Activated CD4-positive, alpha-beta T cell treated with anti-CD3 and anti-CD28 coated beads for 1 hour (primary cell): ENCODE results near the gene NUBP1.
"Not testable (repeated sequence)": the region's sequence is repeated elsewhere in the genome, so short reads cannot be mapped to it uniquely, and the experiment has no call there.

Experiments
- DNase-seq: peaks from one replicate; pipeline ENCODE4 v3.0.0-alpha.2; 2020

NUBP1 gene

GRCh38 chr16:10752843-10753523 lies 9.3 kb downstream of the NUBP1 start:
- no peak for DNase-seq

GRCh38 chr16:10753670-10754069 lies 10.0 kb downstream of the NUBP1 start:
- no peak for DNase-seq

- DNase-seq: no peak
These were observed 11.3 kb downstream of the NUBP1 start for GRCh38 chr16:10754941-10755340.

DNA sequence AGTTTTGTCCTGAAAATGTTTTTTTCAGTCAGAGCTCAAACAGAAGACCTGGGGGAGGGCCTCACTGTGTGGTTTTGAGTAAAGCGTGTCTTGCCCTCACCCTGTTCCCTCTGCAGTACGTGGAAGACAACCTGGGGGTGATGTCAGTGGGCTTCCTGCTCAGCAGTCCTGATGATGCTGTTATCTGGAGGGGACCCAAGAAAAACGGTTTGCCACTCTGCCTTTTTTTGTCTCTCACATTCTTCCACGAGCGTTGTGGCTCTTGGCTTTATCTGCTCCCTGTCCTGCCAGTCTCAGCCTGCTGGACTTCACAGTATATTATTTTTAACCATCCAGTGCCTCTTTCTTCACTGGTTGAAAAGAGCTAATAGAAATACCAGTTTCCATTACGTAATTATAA lies 12.9 kb downstream of the NUBP1 start:
- no peak for DNase-seq

DNA sequence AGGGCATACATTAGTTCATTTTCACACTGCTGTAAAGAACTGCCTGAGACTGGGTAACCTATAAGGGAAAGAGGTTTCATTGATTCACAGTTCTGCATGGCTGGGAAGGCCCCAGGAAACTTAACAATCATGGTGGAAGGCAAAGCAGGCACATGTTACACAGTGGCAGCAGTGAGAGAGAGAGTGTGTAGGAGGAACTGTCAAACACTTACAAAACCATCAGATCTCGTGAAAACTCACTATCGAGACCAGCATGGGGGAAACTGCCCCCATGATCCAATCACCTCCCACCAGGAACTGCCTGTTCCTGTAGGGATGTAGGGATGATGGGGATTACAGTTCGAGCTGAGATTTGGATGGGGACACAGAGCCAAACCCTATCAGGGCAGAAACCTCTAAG lies 17.2 kb downstream of the NUBP1 start:
- no peak for DNase-seq

DNA sequence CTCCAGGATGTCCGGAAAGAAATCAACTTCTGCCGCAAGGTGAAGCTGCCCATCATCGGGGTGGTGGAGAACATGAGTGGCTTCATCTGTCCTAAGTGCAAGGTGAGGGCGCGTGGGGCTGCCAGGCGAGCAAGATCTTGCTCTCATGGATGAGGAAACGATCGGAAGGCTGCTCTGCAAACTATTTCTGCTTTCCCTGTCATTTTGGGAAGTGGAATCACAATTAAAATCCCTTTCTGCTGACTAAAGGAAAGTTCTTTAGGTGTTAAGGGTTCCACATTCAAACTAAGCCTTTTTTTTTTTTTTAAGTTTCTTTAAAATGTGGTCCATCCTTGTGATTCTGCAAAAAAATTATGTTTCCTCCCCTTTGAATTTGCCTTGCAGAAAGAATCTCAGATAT lies 17.7 kb downstream of the NUBP1 start:
- no peak for DNase-seq

DNA sequence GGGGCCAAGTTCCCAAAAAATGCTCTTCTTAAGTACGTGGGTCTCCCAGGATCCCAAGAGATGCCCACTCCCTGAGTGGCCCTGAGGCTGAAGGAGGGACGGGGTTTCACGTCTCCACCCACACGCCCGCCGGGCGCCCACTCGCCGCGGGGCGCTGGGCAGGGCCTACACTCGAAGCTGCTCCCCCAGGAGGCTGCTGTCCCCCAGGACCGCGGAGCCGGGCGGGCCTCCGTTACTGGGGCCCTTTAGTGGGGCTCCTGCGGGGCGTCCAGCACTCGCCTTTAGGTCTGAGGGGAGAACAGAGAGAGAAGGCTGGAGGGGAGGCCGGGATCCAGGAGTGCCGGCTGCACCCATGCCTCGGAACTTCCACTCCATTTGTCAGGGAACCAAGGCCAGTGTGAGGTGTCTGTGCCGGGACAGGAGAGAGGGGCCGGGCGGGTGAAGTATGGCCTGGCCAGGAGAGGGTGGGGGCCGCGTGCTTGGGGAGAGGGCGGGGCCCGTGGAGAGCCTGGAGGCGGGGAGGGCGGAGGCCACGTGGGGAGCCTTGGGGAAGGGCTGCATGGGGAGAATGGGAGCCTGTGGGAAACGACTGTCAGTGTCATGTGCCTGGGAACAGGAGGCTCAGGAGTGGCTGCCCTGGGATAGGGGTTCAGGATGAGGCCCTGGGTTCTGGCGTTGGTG lies 18.8 kb downstream of the NUBP1 start:
- no peak for DNase-seq

GRCh38 chr16:10763456-10763855 lies 19.8 kb downstream of the NUBP1 start:
- DNase-seq: no peak

- no peak for DNase-seq
These were observed 22.1 kb downstream of the NUBP1 start for GRCh38 chr16:10765772-10766171.

GRCh38 chr16:10767127-10767526 lies 23.5 kb downstream of the NUBP1 start:
- no peak for DNase-seq

DNA sequence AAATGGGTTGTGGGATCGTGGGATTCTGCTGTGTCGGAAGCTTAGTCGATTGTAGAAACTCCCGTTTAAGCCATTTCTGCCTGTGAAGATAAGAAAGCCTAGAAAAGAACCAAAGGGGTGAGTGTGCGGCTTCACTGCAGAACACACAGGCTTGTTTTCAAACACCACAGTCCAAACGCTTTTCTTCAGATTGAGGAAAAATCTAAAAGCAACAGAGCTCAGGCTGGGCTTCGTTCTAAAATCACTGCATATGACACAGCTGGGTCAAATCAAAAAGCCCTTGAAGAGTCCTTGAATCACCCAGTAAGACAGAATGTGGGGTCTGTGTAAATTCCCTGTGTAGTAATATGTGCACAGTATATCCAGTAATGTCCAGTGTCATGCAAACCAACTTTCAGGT lies 25.7 kb downstream of the NUBP1 start:
- no peak for DNase-seq

DNA sequence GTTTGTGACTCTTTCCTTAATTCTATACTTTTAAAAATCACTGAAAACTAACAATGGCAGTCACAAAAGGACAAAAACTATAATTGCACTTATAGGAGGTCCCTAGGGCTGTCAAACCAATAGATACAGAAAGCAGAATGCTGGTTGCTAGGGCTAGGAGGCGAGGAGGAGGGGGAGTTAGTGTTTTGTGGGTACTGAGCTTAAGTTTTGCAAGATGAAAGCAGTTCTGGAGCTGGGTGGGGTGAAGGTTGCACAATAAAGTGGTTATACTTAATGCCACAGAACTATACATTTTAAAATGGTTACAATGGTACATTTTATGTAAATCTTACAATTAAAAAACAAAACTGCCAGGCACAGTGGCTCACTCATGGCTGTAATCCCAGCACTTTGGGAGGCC lies 27.3 kb downstream of the NUBP1 start:
- DNase-seq: no peak

- no peak for DNase-seq
These were observed 32.6 kb downstream of the NUBP1 start for GRCh38 chr16:10776280-10776679.

DNA sequence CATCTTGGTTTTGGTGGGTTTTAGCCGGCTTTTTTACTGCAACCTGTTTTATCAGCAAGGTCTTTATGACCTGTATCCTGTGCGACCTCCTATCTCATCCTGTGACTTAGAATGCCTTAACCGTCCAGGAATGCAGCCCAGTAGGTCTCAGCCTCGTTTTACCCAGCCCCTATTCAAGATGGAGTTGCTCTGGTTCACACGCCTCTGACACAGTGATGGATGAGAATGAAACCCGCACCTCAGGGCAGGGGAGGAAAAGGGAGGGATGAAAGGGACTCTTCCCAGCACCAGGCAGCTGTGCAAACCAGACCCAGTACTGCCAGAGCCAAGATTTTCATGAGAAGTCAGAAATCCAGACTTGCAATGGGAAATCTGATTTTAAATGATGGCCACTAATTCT lies 33.3 kb downstream of the NUBP1 start:
- not testable (repeated sequence) for DNase-seq

DNA sequence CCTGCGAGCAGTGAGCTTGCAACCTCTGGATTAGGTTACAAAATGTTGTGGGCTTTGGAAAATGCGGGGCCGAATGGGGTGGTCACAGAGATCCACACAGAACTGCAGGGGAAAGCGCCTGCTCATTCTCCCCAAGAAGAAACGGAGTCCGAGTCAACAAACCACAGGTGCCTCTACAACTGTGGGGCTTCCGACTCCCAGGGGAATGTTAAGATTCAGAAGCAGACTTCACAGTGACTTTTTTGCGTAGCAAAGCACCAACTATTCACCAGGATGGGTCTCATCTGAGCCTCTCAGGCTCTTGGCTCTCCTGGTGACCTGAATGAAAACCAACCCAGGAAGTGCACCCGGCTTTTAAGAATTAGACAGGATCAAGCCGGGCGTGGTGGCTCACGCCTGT lies 33.7 kb downstream of the NUBP1 start:
- DNase-seq: no peak

GRCh38 chr16:10779908-10780307 lies 36.3 kb downstream of the NUBP1 start:
- not testable (repeated sequence) for DNase-seq

DNA sequence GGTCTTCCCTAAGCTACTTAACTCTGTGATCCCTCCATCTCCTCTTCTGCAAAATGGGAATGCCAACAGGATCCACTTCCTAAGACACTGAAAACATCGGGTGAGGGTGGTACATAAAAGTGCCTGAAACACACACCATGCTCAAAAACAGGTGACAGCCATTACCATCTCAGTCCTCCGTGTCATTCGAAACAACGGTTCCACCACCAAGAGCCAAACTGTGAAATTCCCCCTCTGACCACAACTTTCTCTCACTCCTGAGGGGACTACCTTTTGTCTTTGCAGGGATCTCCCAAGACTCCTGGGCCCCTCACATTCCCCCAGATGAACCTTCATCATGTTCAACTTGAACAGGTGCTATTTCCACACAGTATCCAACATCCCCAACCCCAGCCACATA lies 37.0 kb downstream of the NUBP1 start:
- DNase-seq: no peak

DNA sequence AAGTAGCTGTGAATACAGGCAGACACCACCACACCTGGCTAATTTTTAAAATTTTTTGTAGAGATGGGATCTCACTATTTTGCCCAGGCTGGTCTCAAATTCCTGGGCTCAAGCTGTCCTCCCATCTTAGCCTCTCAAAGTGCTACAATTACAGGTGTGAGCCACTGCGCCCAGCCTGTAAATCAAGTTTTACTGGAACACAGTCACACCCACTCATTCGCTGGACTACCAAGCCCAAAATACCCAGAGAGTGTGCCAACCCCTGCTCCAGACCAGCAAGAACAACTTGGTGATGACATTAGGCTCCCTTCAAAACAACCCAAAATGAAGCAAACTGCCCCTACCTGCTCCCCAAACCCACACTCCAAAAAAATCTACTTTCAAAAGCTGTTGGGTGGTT lies 39.0 kb downstream of the NUBP1 start:
- DNase-seq: no peak

- DNase-seq: no peak
These were observed 43.7 kb downstream of the NUBP1 start for GRCh38 chr16:10787304-10787703.

GRCh38 chr16:10788630-10789029 lies 45.0 kb downstream of the NUBP1 start:
- DNase-seq: not testable (repeated sequence)

GRCh38 chr16:10791048-10791447 lies 47.4 kb downstream of the NUBP1 start:
- DNase-seq: no peak

- DNase-seq: no peak
These were observed 56.1 kb downstream of the NUBP1 start for GRCh38 chr16:10799736-10800135.

GRCh38 chr16:10805334-10805733 lies 61.7 kb downstream of the NUBP1 start:
- no peak for DNase-seq

GRCh38 chr16:10806698-10807097 lies 63.1 kb downstream of the NUBP1 start:
- no peak for DNase-seq

- no peak for DNase-seq
These were observed 64.6 kb downstream of the NUBP1 start for GRCh38 chr16:10808218-10808617.
